Activated T-helper 1 cell treated with Interleukin-2 at 50 U/mL for 16 hours (primary cell): ENCODE measurements around the gene KRTAP13-1.

Experiments used
- DNase-seq: peaks from one replicate; pipeline ENCODE4 v3.0.0-alpha.2; 2020; ENCODE audit warnings: low read depth

The KRTAP13-1 gene, protein sequence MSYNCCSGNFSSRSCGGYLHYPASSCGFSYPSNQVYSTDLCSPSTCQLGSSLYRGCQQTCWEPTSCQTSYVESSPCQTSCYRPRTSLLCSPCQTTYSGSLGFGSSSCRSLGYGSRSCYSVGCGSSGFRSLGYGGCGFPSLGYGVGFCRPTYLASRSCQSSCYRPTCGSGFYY

DNA sequence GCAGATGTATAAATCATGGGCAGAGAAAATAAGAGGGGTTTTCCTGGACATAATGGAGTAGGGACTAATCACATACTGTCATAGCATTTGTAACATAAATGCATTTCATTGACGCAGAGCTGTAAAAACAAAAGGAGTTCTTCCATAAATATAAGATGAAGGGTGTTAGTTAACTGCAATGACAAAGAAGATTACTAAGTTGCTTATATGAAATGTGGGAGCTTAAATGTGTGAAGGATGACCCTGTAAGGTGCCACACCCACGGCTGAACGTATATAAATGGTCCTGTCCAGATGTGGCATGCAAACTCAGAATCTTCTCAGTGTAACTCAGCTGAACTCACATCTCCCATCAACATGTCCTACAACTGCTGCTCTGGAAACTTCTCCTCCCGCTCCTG lies at the start of gene KRTAP13-1:
Gene KRTAP13-1 (plus strand): TSS at position 301 of the 400 bp plus-strand sequence. CDS start 56 bp downstream, at position 357.
- no peak for DNase-seq

DNA sequence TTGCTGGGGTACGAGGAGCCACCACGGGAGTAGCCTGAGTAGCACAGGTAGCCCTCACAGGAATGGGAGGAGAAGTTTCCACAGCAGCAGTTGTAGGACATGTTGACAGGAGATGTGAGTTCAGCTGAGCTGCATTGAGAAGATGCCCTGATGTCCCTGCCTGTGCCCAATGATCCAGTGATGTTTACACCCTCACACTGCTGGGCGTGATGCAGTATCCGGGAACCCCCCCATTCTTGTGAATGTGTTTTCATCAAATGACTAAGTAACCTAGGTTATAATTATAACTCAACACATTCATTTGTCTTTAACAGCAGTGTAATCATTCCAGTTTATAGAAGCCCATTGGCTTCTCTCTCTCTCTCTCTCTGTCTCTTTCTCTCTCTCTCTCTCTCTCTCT lies 47.3 kb upstream of the KRTAP13-1 start, which contains the start of gene KRTAP23-1:
Gene KRTAP23-1 (minus strand): TSS at position 101 of the 400 bp plus-strand sequence. CDS start 0 bp downstream, at position 101.
- DNase-seq: no peak

DNA sequence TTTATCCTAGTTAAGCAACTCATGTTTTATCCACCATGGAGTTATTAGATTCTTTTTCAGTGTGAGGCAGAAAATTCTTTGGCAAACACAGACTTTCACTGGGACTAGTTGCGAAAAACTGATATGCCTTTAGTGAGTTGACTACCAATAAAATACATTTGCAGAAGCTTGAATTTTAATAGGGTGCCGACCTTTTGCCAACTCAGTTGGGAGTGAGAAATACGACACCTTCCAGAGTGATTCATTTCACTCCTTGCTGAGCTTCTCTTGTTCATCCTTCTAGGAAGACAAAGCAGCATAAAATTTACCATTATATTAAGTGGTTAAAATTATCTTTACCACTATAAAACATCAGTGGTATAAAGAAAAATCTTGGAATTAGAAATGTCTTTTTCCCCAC lies 46.3 kb upstream of the KRTAP13-1 start:
- DNase-seq: no peak

DNA sequence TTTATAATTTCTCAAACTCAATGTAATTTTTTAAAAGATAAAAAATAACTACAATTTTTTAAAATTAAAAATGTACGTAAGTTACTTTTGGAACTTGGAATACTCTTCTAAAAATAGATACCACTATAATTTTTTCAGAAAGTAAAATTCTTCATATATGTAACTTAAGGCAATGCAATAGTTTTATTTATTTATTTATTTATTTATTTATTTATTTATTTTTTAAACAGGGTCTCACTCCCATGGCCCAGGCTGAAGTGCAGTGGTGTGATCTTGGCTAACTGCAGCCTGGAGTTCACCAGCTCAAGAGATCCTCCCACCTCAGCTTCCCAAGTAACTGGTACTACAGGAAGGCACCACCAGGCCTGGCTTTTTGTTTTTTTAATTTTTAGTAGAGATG lies 44.3 kb upstream of the KRTAP13-1 start:
- DNase-seq: no peak

DNA sequence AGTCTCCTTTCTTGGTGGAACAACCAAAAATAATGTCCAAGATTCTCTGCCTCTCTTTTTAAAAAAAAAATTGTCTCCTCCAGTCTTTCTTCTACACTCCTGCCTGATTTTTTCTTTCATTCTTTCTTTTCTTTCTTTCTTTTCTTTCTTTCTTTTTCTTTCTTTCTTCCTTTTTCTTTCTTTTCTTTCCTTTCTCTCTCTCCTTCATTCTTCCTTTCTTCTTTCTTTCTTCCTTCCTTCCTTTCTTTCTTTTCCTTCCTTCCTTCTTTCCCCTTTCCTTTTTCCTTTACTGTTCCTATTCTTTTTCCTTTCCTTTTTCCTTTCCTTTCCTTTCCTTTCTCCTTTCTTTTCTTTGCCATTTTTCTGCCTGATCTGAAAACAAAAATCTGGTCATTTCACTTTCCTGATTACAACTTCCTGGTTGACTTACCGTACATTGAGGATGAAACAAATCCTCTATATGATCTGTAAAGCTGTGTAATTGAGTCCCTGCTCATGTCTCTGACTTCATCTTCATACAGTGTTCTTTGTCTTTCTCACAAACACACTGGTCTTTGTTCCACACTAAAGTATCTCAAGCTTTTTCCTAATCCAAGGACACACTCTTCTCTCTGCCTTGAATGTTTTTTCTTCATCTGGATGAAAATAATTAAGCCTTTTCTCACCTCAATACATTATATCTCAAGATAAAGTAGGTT lies 41.4 kb upstream of the KRTAP13-1 start:
- no peak for DNase-seq

DNA sequence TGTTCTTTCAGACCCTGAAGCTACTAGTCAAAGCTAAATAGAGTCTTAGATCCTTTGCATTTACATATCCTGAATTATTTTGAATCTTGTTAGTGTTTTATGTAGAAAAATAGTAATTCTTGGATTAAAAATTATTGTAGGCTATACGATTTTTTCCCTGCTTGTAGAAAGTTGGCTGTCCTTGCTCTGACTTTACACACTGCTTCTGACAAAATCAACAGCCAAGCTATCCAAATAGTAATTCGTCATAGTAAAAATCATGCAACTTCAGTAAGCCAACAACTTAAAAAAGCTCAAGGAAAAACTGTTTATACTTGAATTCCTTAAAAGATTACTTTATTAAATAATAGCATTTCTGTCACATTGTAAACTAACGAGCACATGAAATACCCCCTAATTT lies 39.9 kb upstream of the KRTAP13-1 start:
- no peak for DNase-seq

DNA sequence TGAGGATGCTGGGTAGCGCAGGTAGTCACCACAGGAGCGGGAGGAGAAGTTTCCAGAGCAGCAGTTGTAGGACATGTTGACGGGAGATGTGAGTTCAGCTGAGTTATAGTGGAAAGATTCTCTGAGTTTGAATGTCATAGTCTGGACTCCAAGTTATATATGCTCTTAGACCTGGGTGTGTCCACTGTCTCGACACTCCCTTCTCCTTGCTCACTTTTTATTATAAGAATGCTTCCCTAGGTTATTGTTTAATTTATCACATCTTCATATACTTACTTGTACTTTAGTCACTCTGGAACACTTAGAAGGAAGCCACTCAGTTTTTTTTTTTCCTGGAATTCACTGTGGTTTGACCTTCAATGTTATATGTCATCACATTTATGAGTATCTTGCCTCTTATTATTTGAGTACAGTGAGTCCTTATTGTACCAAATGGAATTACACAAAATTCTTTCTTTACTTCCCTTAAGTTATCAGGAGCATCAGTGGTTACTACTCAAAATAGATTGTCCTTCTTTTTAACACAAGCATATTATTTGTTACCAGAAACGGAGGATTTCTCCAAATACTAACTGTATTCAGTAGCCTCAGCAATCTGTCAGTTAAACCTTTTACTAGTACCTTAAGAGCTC lies 23.6 kb upstream of the KRTAP13-1 start, which contains the start of gene KRTAP13-2:
Gene KRTAP13-2 (minus strand): TSS at position 133 of the 632 bp plus-strand sequence. CDS start 58 bp downstream, at position 75.
- no peak for DNase-seq

DNA sequence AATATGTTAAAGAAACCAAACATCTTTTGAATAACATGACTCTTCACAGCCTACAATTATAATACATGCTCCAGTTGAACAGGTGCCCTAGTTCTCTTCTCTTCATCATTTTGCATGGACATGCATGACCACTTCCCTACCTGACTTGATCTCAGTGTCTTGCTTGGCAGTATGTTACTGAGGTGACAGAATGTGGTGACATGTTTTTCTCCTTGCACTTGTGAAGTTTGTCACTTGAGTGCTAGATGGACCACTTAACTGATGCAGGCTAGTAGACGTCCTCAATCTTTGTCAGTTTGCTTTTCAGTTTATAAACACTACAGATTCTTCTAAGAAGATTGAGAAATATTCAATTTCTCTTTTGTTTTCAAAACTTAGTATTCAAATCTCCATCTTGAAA lies 13.6 kb upstream of the KRTAP13-1 start:
- DNase-seq: no peak

DNA sequence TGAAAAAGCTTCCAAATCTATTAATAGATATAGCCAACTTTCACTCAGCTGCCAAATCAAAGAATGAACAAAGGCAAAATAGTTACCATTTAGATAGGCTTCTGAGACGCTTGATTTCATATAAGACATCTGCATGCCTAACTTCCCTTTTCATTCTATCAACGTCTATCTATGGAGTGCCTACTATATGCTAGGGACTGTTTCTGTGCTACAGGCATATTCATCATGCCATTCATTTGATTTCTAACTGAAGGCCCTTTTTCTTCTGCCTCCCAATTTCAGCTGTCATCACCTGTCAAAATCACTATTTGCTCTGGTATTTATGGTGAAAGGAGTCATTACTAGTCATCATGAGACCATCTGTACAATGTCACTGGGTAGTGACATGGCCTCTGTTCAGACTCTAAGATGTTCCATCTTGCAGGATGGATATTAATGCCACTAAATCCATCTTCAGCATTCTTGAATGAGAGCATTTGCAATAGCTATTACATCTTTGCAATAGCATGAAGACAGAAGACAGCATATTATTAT lies 4.3 kb upstream of the KRTAP13-1 start:
- no peak for DNase-seq

DNA sequence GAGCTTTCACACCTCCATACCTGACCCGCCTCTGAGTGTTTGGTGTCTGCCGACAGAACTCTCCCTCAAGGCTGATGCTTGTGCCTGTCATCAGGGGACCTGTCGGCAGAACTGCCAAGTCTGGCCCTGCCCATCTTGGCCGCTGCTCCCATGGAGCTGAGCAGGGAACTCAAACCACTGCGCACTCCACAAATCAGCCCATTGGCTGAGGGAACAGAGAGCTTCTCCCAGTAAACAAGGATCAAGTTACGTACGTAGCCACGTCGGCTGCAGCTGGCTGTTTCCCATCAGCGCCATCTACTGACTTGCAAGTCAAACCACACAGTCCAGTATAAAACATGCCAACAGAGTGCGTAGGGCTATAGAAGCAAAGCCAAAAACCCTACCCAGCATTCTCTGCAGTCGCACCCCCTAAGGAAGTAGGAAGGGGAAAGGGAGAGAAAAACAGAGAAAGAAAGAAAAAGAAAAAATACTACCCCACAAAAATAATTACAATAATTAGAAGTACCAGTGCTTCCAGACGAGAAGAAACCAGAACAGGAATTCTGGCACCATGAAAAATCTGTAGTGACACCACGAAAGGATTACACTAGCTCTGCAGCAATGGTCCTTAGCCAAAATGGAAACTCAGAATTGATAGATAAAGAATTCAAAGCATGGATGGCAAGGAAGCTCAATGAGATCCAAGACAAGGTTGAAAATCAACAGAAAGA lies 13.1 kb downstream of the KRTAP13-1 start:
- DNase-seq: no peak

DNA sequence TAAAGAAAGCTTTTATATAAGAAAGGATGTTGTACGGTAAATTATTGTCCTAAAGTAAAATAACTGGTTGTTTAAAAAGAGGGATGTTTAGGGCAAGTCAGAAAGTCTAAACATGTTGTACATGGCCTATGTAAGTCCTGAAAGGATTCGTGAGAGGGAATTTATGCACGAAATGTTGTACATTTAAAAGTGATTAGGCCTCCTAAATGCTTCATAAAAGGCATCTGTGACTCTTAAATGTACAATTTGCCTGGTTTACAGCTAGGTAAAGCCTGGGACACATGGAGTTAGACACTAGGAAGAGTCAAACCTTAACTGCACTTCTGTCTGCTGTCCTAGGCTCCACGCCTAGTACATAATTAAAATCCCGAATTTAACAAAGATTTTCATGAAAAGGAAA lies 20.2 kb downstream of the KRTAP13-1 start:
- no peak for DNase-seq

DNA sequence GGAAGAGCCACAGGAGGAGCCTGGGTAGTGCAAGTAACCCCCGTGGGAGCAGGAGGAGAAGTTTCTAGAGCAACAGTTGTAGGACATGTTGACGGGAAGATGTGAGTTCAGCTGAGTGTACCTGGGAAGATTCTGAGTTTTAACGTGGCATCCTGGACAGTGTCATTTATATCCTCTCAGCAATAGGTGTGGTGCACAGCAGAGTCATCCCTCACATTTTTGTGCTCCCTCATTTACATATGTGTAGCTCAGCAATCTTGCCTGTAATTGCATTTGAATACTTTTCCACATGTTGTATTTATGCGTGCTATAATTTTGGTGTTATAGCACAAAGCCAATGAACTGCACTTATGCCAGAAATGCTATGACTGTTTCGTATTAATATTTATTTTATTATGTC lies 30.0 kb downstream of the KRTAP13-1 start, which contains the start of gene KRTAP13-3:
Gene KRTAP13-3 (minus strand): TSS at position 101 of the 400 bp plus-strand sequence. CDS start 14 bp downstream, at position 87.
- DNase-seq: no peak

DNA sequence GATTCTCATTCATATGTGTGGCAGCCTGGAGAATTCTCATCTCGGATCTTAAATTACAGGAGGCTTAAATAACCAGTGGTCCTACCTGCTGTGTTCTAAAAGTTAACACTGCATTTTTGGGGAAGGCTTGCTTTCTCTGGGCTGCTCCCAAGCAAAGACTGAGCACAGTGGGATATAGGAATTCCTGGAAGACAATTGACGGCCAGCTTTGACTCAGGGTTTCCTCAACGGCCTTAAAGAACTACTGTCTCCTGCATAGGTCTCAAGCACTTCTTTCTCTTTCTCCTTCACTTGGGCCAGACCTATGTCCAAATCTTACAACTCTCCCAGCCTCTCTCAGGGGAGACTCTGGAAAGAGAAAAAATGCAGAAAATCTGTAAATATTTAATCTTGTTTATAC lies 30.9 kb downstream of the KRTAP13-1 start:
- no peak for DNase-seq

DNA sequence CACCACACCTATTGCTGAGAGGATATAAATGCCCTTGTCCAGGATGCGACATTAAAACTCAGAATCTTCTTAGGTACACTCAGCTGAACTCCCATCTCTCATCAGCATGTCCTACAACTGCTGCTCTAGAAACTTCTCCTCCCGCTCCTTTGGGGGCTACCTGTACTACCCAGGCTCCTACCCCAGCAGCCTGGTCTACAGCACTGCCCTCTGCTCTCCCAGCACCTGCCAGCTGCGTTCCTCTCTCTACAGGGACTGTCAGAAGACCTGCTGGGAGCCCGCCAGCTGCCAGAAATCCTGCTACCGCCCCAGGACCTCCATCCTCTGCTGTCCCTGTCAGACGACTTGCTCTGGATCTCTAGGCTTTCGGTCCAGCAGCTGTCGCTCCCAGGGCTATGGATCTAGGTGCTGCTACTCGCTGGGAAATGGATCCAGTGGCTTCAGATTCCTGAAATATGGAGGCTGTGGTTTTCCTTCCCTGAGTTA lies 34.4 kb downstream of the KRTAP13-1 start, which contains the start of gene KRTAP13-4:
Gene KRTAP13-4 (plus strand): TSS at position 51 of the 486 bp plus-strand sequence. CDS start 56 bp downstream, at position 107.
- DNase-seq: no peak

DNA sequence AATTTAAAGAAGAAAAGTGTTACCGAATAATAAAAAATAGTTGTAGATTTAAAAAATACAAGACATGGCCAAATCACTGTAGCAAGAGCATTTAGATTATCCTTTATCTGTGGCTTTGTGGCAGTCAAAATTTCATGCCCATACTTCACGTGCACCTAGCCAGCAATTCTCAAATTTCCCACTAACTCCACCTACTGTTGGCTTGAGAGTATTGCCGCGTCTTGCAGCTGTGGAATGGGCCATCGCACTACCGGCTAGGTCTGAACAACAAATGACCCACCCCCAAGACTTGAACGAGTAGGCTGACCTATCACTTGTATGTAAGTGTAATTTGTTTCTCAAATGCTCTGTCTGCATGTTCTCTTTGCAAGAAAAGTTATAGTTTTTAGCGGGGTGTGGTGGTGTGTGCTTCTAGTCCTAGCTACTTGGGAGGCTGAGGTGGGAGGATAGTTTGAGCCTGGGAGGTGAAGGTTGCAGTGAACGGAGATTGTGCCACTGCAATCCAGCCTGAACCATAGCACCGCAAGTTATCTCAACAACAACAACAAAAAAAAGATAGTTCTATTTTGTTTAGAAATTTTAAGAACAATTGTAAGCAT lies 38.3 kb downstream of the KRTAP13-1 start:
- no peak for DNase-seq

DNA sequence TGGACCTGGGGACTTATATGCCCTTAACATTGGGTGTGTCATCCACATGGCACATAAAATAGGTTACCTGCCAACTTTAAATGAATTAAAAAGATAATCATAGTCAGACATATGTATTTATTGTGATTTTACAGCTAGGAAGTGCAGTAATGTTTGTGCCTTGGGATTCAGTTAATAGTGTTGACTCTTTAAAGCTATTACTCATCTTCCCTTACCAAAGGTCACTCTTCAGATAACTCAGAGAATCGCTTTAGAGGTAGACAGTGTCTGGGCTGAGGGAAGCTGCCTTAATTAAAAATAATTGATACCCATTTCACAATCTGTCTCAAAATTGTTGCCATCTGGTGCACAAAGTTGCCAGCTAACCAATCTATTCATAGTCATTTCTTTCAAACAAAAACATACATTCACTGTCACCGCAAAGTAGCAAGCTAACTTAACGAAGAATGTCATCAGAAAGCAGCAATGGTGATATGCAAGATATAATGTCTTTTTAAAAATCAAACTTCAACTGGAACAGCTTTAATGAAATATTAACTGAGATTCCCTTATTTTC lies 41.3 kb downstream of the KRTAP13-1 start:
- no peak for DNase-seq

DNA sequence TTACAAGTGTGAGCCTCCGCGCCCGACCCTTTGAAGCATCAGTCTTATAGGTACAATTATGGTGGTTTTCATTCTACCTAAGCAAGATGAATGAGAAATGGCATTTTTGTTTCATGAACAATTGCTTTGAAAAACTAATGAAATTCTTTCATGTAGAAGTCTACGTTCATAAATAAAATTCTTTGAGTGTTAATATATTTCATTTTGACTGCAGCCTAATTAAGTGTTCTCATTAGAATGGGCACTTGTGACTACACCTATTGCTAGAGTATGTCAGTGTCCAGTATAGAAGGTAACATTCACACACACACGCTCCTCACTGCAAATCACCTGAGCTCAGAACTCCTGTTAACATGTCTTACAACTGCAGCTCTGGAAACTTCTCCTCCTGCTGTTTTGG lies 44.1 kb downstream of the KRTAP13-1 start, which contains the start of gene KRTAP15-1:
Gene KRTAP15-1 (plus strand): TSS at position 301 of the 400 bp plus-strand sequence. CDS start 53 bp downstream, at position 354.
- DNase-seq: no peak

DNA sequence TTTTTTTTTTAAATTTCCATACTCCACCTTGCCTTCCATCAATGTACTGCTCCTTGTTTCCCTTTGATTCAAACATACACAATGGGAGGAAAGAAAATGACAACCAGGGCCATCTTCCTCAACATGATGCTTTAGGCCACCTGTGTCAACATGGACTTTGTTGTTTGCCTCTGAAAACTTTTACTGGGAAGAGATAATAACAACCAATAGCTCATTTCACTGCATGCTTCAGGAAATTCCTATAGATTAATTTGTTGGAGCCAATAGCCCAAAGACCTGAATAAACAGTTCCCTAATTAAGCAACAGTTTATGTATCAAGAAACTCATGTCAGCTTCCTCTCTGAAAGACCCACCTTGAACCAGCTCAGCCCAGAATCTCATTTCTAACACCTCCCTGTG lies 47.4 kb downstream of the KRTAP13-1 start:
- DNase-seq: no peak

DNA sequence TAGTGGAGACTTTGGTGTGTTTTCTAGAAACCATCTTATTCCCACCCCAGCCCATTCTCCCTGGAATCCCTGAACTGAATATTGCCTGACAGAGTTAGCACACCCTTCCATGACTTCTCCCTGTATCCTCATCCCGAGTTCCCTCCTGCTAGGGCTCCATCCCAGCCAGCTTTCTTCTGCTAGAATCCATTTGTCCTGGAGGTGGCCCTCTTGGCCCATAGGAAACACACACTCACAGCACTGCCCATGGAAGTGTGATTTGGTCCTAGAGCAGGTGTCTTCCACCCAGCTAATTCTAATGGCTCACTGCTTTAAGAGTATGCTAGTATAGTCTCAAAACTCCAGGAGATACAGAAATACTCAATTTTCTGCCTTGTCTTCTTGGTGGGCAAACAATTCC lies 48.4 kb downstream of the KRTAP13-1 start:
- no peak for DNase-seq
